BE2C (cell line): Measurements from ENCODE around the gene PYDC1.

Experiments used
- DNase-seq: peaks from one replicate; pipeline ENCODE4 v3.0.0-alpha.2; 2020
- H3K27me3 ChIP-seq: fragments of 250-450 bp; sonication (Bioruptor Pico); 2 replicates; pipeline ENCODE4 v1.5.1; 2020; ENCODE audit warnings: mild to moderate bottlenecking
- H3K36me3 ChIP-seq: fragments of 250-450 bp; sonication (Bioruptor Pico); 2 replicates; pipeline ENCODE4 v1.5.1; 2020; ENCODE audit warnings: mild to moderate bottlenecking
- H3K4me1 ChIP-seq: fragments of 250-450 bp; sonication (Bioruptor Pico); 2 replicates; pipeline ENCODE4 v1.5.1; 2020
- H3K4me3 ChIP-seq: 2 replicates; pipeline ENCODE4 v1.5.1; 2011; ENCODE audit warnings: low read depth, low read length
- H3K9me3 ChIP-seq: fragments of 250-450 bp; sonication (Bioruptor Pico); 2 replicates; pipeline ENCODE4 v1.5.1; 2020
- TF ChIP-seq, protein P1 (sequence below): IDR thresholded peaks from 2 replicates; pipeline ENCODE4 v1.5.1; 2012; ENCODE audit warnings: mild to moderate bottlenecking, low read depth, low read length

The PYDC1 gene

DNA sequence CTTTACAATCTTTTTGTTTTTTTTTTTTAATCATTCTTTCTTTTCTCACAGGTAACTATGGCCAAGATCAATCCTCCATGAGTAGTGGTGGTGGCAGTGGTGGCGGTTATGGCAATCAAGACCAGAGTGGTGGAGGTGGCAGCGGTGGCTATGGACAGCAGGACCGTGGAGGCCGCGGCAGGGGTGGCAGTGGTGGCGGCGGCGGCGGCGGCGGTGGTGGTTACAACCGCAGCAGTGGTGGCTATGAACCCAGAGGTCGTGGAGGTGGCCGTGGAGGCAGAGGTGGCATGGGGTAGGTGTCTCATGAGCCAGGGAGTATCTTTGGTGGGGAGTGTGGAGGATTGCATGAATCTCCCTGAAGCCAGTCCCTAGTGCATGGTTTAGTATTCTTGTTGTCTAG lies 32.0 kb downstream of the PYDC1 start:
- H3K4me3 ChIP-seq, result no peak overlapping the region
- H3K36me3 ChIP-seq, result peaks cover 89% of the 10 kb centered on the region
- no peaks in the 10 kb centered on the region; the same call in none of the 2 replicates for H3K4me1 ChIP-seq
- no peaks in the 10 kb centered on the region for H3K27me3 ChIP-seq
- DNase-seq, result no peak
- no peaks in the 10 kb centered on the region for H3K9me3 ChIP-seq
- TF ChIP-seq, protein P1, sequence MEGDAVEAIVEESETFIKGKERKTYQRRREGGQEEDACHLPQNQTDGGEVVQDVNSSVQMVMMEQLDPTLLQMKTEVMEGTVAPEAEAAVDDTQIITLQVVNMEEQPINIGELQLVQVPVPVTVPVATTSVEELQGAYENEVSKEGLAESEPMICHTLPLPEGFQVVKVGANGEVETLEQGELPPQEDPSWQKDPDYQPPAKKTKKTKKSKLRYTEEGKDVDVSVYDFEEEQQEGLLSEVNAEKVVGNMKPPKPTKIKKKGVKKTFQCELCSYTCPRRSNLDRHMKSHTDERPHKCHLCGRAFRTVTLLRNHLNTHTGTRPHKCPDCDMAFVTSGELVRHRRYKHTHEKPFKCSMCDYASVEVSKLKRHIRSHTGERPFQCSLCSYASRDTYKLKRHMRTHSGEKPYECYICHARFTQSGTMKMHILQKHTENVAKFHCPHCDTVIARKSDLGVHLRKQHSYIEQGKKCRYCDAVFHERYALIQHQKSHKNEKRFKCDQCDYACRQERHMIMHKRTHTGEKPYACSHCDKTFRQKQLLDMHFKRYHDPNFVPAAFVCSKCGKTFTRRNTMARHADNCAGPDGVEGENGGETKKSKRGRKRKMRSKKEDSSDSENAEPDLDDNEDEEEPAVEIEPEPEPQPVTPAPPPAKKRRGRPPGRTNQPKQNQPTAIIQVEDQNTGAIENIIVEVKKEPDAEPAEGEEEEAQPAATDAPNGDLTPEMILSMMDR, result no peak

DNA sequence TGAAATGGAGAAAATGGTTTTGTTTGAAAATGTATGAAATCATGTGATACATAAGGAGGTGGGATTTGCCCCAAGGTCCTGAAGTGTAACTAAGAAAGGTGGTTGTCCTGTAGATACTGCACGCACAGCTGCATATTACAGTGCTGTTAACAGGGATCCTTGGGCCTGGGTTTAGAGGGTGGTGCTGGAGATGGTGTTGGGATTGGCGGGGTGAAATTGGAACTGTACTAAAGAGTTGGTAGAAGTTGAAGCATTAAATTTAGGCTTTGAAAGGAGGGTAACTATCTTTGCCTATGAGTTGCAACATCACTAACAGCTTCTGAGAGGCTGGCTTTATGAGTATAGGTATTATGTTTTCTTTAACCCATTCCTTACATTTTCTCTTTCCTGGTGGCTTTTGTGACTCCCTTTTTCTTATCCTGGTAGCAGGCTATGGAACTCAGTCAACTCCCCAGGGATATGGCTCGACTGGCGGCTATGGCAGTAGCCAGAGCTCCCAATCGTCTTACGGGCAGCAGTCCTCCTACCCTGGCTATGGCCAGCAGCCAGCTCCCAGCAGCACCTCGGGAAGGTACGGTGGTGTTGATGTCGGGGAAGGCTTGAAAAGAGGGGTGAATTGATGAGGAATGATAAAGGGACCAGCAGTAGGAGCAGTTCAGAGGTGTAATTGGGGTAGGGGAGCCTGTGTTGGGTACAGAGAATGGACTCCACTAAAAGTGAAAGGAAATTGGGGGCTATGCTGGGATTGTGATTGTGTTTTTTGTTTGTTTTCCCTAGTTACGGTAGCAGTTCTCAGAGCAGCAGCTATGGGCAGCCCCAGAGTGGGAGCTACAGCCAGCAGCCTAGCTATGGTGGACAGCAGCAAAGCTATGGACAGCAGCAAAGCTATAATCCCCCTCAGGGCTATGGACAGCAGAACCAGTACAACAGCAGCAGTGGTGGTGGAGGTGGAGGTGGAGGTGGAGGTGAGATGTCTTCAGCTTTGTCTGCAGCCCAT lies 33.2 kb downstream of the PYDC1 start:
- Histone ChIP-seq H3K36me3 (peaks cover 78% of the 10 kb centered on the region), H3K4me1 (no peaks in the 10 kb centered on the region; the same call in none of the 2 replicates), H3K27me3 (no peaks in the 10 kb centered on the region), H3K9me3 (no peaks in the 10 kb centered on the region), H3K4me3 (peak overlapping the region; percentile 97)
- peak; percentile 39 for DNase-seq
- TF ChIP-seq, protein P1, result no peak

DNA sequence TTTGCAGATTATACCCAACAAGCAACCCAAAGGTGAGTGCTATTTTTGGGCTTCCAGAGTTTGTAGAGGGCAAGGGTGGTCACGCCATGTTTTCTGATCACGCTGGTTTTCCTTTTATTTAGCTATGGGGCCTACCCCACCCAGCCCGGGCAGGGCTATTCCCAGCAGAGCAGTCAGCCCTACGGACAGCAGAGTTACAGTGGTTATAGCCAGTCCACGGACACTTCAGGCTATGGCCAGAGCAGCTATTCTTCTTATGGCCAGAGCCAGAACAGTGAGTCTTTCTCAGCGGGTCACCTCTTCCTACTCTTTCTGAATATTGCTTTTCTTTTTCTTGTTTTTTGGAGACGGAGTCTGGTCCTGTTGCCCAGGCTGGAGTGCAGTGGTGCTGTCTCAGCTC lies 34.5 kb downstream of the PYDC1 start:
- no peak for DNase-seq
- peaks cover 64% of the 10 kb centered on the region for H3K36me3 ChIP-seq
- H3K4me3 ChIP-seq, result peak overlapping the region; percentile 97
- no peaks in the 10 kb centered on the region; the same call in none of the 2 replicates for H3K4me1 ChIP-seq
- no peaks in the 10 kb centered on the region for H3K9me3 ChIP-seq
- H3K27me3 ChIP-seq, result no peaks in the 10 kb centered on the region
- TF ChIP-seq, protein P1, result no peak

DNA sequence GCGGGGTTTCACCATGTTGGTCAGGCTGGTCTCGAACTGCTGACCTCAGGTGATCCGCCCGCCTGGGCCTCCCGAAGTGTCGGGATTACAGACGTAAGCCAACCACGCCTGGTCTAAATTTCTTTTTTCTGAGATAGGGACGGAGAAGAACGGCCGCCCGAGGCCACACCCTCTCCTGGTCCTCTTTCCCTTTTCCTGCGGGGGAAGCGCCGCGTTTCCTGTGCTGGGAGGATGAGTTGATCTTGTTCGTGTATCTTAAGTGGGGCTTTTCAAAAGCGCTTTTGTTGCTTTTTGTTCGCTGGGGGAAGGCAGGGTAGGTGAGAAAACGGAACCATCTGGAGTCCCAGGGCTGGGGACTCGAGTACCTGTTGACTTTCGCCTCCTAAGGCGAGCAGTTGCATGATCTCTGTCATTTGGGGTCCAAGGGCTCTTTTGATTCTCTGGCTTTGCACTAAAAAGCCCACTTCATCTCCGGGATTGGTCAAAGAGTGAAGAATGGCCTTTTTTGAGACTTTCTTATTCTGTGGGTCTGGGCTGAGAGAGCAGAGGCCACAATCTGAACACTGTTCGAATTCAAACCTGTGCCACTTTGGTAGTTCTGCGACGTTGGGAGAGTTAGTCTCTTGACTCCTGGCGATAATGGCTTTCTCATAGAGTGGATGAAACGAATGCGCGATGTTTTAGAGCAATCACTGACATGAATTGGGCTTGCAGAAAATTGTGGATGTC lies 35.7 kb downstream of the PYDC1 start:
- no peaks in the 10 kb centered on the region for H3K9me3 ChIP-seq
- H3K4me1 ChIP-seq, result no peaks in the 10 kb centered on the region; the same call in none of the 2 replicates
- H3K27me3 ChIP-seq, result no peaks in the 10 kb centered on the region
- peak overlapping the region; percentile 97 for H3K4me3 ChIP-seq
- TF ChIP-seq, protein P1, result no peak
- peaks cover 53% of the 10 kb centered on the region for H3K36me3 ChIP-seq
- DNase-seq, result peak; percentile 30

DNA sequence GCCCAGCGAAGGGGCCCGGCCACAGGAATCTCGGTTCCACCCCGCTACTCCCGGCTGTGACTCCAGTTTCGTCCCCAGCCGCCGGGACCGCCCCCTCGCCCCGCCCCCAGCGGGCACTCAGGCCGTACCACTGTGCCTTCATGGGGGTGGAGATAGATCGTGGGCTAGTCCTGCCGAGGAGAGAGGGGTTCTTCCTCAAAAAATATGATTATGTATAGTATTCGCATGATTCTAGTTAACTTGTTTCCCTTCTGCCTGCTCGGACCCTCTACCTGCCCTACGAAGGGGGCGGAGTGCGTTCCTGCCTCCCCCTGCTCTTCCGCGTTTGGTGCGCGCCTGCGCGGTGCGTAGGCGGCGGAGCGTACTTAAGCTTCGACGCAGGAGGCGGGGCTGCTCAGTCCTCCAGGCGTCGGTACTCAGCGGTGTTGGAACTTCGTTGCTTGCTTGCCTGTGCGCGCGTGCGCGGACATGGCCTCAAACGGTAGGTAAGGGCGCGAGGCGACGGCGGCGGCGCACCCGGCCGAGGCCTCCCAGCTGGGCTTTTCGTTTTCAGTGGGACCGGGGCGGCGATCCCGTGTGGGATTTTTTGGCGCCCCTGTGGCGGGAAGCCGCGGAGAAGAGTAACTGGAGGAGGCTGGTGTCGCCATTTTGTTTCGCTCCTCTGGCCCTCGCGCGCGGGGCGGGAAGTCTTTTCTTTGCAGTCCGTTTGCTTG lies 37.0 kb downstream of the PYDC1 start, which contains the start of gene FUS:
FUS (plus strand) TSS at position 393 of the 713 bp plus-strand sequence; CDS start at position 469, 76 bp downstream.
- TF ChIP-seq, protein P1, result no peak
- Histone ChIP-seq H3K4me1 (no peaks in the 10 kb centered on the region; the same call in none of the 2 replicates), H3K36me3 (peaks cover 39% of the 10 kb centered on the region), H3K9me3 (no peaks in the 10 kb centered on the region), H3K4me3 (peak within 1 kb of the TSS; percentile 97), H3K27me3 (no peaks in the 10 kb centered on the region)
- peak; percentile 91 for DNase-seq
